Gastroesophageal sphincter (tissue), 3 donors: ENCODE data around the gene KDM2A.

Experiments used
- CTCF ChIP-seq, 4 experiments: fragments of 200-600 bp in 2 of 4; fragments of 450-650 bp in 2 of 4; sonication (generic) in 1 of 4; IDR thresholded peaks; one replicate each; pipeline ENCODE4 v1.5.1; 2017 to 2019; ENCODE audit warnings: antibody characterized with exemption in 4 of 4, mild to moderate bottlenecking in 2 of 4, moderate library complexity in 2 of 4
- POLR2AphosphoS5 ChIP-seq: sonication (generic); formaldehyde crosslinking; IDR thresholded peaks from one replicate; pipeline ENCODE4 v1.6.1; 2017; ENCODE audit warnings: antibody characterized with exemption

GRCh38 chr11:67230886-67231285 is 111.8 kb downstream of the KDM2A start:
- TF ChIP-seq POLR2AphosphoS5 (no peak), CTCF (IDR thresholded peaks at IDR 0.05) (no peak)
